SK-N-SH (cell line): ENCODE results near the gene ATP8A1.

Source experiments
- FOXM1 ChIP-seq: IDR thresholded peaks from 2 replicates; pipeline ENCODE4 v1.4.0; 2012; ENCODE audit warnings: low read depth, mild to moderate bottlenecking
- GATA2 ChIP-seq: sonication (generic); formaldehyde crosslinking; IDR thresholded peaks from 2 replicates; pipeline ENCODE4 v1.5.0; 2020; ENCODE audit warnings: mild to moderate bottlenecking, missing genetic modification reagents
- POLR2AphosphoS5 ChIP-seq: IDR thresholded peaks from 2 replicates; pipeline ENCODE4 v1.6.1; 2012; ENCODE audit warnings: low read depth, low read length
- SIN3A ChIP-seq: IDR thresholded peaks from 2 replicates; pipeline ENCODE4 v1.6.1; 2012; ENCODE audit warnings: low read depth, mild to moderate bottlenecking, low read length, moderate library complexity, borderline replicate concordance
- YY1 ChIP-seq: IDR thresholded peaks from 2 replicates; pipeline ENCODE4 v1.4.0; 2012; ENCODE audit warnings: low read depth, mild to moderate bottlenecking
- TF ChIP-seq, protein P1 (sequence below): fragments of 200-600 bp; sonication (generic); IDR thresholded peaks from 2 replicates; pipeline ENCODE4 v1.6.1; 2017; ENCODE audit warnings: antibody characterized with exemption, mild to moderate bottlenecking, moderate library complexity
- TF ChIP-seq, protein P2 (sequence below): IDR thresholded peaks from 2 replicates; pipeline ENCODE4 v1.4.0; 2012; ENCODE audit warnings: low read depth

DNA sequence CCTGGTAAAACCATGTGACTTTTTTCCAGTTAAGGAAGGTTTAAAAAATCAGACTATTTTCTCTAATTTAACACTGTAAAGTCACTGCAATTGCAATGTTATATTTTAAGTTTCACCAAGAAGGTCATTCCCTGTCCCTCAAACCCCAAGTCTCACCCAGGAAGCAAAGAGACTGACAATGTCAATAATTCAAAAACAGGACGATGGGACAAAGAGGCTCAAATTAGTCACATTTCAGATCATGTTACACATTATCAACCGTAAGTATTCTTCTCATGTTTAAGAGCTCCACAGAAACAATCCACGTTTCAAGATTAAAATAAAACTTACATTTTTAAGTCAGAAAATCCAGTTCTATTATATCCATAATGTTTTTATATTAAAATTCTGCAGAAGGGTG is 246.5 kb downstream of the ATP8A1 start:
- TF ChIP-seq, protein P1, sequence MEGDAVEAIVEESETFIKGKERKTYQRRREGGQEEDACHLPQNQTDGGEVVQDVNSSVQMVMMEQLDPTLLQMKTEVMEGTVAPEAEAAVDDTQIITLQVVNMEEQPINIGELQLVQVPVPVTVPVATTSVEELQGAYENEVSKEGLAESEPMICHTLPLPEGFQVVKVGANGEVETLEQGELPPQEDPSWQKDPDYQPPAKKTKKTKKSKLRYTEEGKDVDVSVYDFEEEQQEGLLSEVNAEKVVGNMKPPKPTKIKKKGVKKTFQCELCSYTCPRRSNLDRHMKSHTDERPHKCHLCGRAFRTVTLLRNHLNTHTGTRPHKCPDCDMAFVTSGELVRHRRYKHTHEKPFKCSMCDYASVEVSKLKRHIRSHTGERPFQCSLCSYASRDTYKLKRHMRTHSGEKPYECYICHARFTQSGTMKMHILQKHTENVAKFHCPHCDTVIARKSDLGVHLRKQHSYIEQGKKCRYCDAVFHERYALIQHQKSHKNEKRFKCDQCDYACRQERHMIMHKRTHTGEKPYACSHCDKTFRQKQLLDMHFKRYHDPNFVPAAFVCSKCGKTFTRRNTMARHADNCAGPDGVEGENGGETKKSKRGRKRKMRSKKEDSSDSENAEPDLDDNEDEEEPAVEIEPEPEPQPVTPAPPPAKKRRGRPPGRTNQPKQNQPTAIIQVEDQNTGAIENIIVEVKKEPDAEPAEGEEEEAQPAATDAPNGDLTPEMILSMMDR, result no peak
- TF ChIP-seq FOXM1, result no peak
- no peak for TF ChIP-seq YY1
- TF ChIP-seq SIN3A, result no peak
- TF ChIP-seq, protein P2, sequence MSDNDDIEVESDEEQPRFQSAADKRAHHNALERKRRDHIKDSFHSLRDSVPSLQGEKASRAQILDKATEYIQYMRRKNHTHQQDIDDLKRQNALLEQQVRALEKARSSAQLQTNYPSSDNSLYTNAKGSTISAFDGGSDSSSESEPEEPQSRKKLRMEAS, result no peak
- no peak for TF ChIP-seq POLR2AphosphoS5
- no peak for TF ChIP-seq GATA2
